Nephron progenitor cell (in vitro differentiated cells): Measurements from ENCODE around the gene RRP12.

Experiments used
- DNase-seq: peaks from one replicate; pipeline ENCODE4 v3.0.0; 2021
- H3K27ac Mint-ChIP-seq: 2 replicates; pipeline ENCODE4 v1.8.0; 2021; ENCODE audit warnings: mild to moderate bottlenecking, moderate library complexity, mixed read lengths
- H3K27me3 Mint-ChIP-seq: 2 replicates; pipeline ENCODE4 v1.8.0; 2021; ENCODE audit warnings: mild to moderate bottlenecking, low read depth, mixed read lengths; ENCODE audit not compliant: poor library complexity
- H3K36me3 Mint-ChIP-seq: 2 replicates; pipeline ENCODE4 v1.8.0; 2021; ENCODE audit warnings: low read depth, mixed read lengths
- H3K4me1 Mint-ChIP-seq: 2 replicates; pipeline ENCODE4 v1.8.0; 2021; ENCODE audit warnings: mixed read lengths
- H3K4me3 Mint-ChIP-seq: 2 replicates; pipeline ENCODE4 v1.8.0; 2021; ENCODE audit warnings: mild to moderate bottlenecking, moderate library complexity, mixed read lengths
- H3K9me3 Mint-ChIP-seq: 2 replicates; pipeline ENCODE4 v1.8.0; 2021; ENCODE audit warnings: mild to moderate bottlenecking, moderate library complexity, mixed read lengths
- CTCF ChIP-seq: fragments of 200-600 bp; sonication (generic); IDR thresholded peaks from 2 replicates; pipeline ENCODE4 v1.5.0; 2021; ENCODE audit warnings: antibody characterized with exemption

Gene RRP12

GRCh38 chr10:97371696-97372095 is 29.4 kb downstream of the RRP12 start:
- H3K36me3 Mint-ChIP-seq, result peaks cover 37% of the 10 kb centered on the region
- H3K9me3 Mint-ChIP-seq, result no peaks in the 10 kb centered on the region
- TF ChIP-seq CTCF, result no peak
- H3K4me3 Mint-ChIP-seq, result no peak overlapping the region
- no peaks in the 10 kb centered on the region for H3K4me1 Mint-ChIP-seq
- no peaks in the 10 kb centered on the region for H3K27me3 Mint-ChIP-seq
- no peak for DNase-seq
- H3K27ac Mint-ChIP-seq, result no peak overlapping the region

- DNase-seq, result no peak
- Mint-ChIP-seq H3K4me1 (no peaks in the 10 kb centered on the region), H3K4me3 (no peak overlapping the region), H3K27ac (peak overlapping the region; percentile 63), H3K9me3 (no peaks in the 10 kb centered on the region), H3K27me3 (no peaks in the 10 kb centered on the region), H3K36me3 (peaks cover 48% of the 10 kb centered on the region)
- no peak for TF ChIP-seq CTCF
Observed at GRCh38 chr10:97367126-97367649, 34.0 kb downstream of the RRP12 start.

GRCh38 chr10:97366572-97366971 is 34.6 kb downstream of the RRP12 start:
- Mint-ChIP-seq H3K27ac (peak overlapping the region; percentile 48), H3K4me1 (no peaks in the 10 kb centered on the region), H3K4me3 (no peak overlapping the region), H3K9me3 (no peaks in the 10 kb centered on the region), H3K27me3 (no peaks in the 10 kb centered on the region), H3K36me3 (peaks cover 42% of the 10 kb centered on the region)
- TF ChIP-seq CTCF, result no peak
- DNase-seq, result no peak

GRCh38 chr10:97365761-97366351 is 35.3 kb downstream of the RRP12 start:
- peaks cover 42% of the 10 kb centered on the region for H3K36me3 Mint-ChIP-seq
- TF ChIP-seq CTCF, result no peak
- no peaks in the 10 kb centered on the region for H3K9me3 Mint-ChIP-seq
- no peaks in the 10 kb centered on the region for H3K27me3 Mint-ChIP-seq
- no peaks in the 10 kb centered on the region for H3K4me1 Mint-ChIP-seq
- no peak for DNase-seq
- H3K27ac Mint-ChIP-seq, result no peak overlapping the region
- H3K4me3 Mint-ChIP-seq, result no peak overlapping the region

- no peak for TF ChIP-seq CTCF
- no peak overlapping the region for H3K4me3 Mint-ChIP-seq
- no peak overlapping the region for H3K27ac Mint-ChIP-seq
- H3K27me3 Mint-ChIP-seq, result no peaks in the 10 kb centered on the region
- H3K36me3 Mint-ChIP-seq, result peaks cover 47% of the 10 kb centered on the region
- no peaks in the 10 kb centered on the region for H3K4me1 Mint-ChIP-seq
- DNase-seq, result no peak
- no peaks in the 10 kb centered on the region for H3K9me3 Mint-ChIP-seq
Observed at GRCh38 chr10:97363071-97363470, 38.1 kb downstream of the RRP12 start.

GRCh38 chr10:97362310-97363033 is 38.7 kb downstream of the RRP12 start:
- Mint-ChIP-seq H3K27me3 (peaks cover 6% of the 10 kb centered on the region), H3K4me1 (no peaks in the 10 kb centered on the region), H3K27ac (no peak overlapping the region), H3K9me3 (no peaks in the 10 kb centered on the region), H3K4me3 (no peak overlapping the region), H3K36me3 (peaks cover 45% of the 10 kb centered on the region)
- no peak for TF ChIP-seq CTCF
- DNase-seq, result no peak
